Keratinocyte (primary cell): ENCODE results near the gene GTF3C4. TPM values are rescaled to one million over a fixed set of nuclear protein-coding genes. Genes with fewer than 3 reads are reported as not detected.

Experiments
- DNase-seq: peaks from one replicate; pipeline ENCODE4 v3.0.0-alpha.2; 2011; ENCODE audit warnings: low read depth, missing footprints, low spot score
- FAIRE-seq: peaks from 2 replicates; lab custom pipeline; 2011; peaks lifted over from hg19 to GRCh38; lab: Jason Lieb, UNC
- H2AFZ ChIP-seq: 2 replicates; pipeline ENCODE4 v1.6.0; 2012; ENCODE audit warnings: low read length, control low read depth, inconsistent platforms; ENCODE audit not compliant: control insufficient read depth
- H3K27ac ChIP-seq: 2 replicates; pipeline ENCODE4 v1.5.1; 2011; ENCODE audit warnings: low read length; ENCODE audit not compliant: control insufficient read depth, insufficient read depth
- H3K27me3 ChIP-seq: 3 replicates; pipeline ENCODE4 v1.6.0; 2011; ENCODE audit warnings: low read length; ENCODE audit not compliant: control insufficient read depth, insufficient read depth; ENCODE audit errors: extremely low read depth
- H3K36me3 ChIP-seq, 2 experiments: 2 replicates in 1 of 2; 3 replicates in 1 of 2; pipeline ENCODE4 v1.5.1; 2011; ENCODE audit warnings: low read length in 2 of 2, mild to moderate bottlenecking in 1 of 2; ENCODE audit not compliant: control insufficient read depth in 2 of 2, insufficient read depth in 2 of 2; ENCODE audit errors: extremely low read depth in 1 of 2
- H3K4me1 ChIP-seq: 3 replicates; pipeline ENCODE4 v1.5.1; 2011; ENCODE audit warnings: low read length; ENCODE audit not compliant: control insufficient read depth, insufficient read depth; ENCODE audit errors: extremely low read depth
- H3K4me2 ChIP-seq: 3 replicates; pipeline ENCODE4 v1.6.0; 2011; ENCODE audit warnings: low read depth, low read length; ENCODE audit not compliant: control insufficient read depth, insufficient read depth; ENCODE audit errors: extremely low read depth
- H3K4me3 ChIP-seq, 3 experiments: fragments of 200-600 bp in 1 of 3; sonication (generic) in 1 of 3; 2 replicates in 2 of 3; 3 replicates in 1 of 3; pipeline ENCODE4 v1.5.1; 2011 to 2016; ENCODE audit warnings: low read length in 3 of 3, mild to moderate bottlenecking in 3 of 3, control low read depth in 2 of 3, inconsistent platforms in 1 of 3, low read depth in 1 of 3, mixed read lengths in 1 of 3, mixed run types in 1 of 3, moderate library complexity in 1 of 3; ENCODE audit not compliant: control insufficient read depth in 2 of 3, insufficient read depth in 2 of 3; ENCODE audit errors: extremely low read depth in 1 of 3
- H3K79me2 ChIP-seq: 2 replicates; pipeline ENCODE4 v1.6.0; 2012; ENCODE audit warnings: low read length; ENCODE audit not compliant: control insufficient read depth, insufficient read depth
- H3K9ac ChIP-seq: 3 replicates; pipeline ENCODE4 v1.6.0; 2011; ENCODE audit warnings: low read length; ENCODE audit not compliant: control insufficient read depth, insufficient read depth; ENCODE audit errors: extremely low read depth
- H3K9me1 ChIP-seq: 3 replicates; pipeline ENCODE4 v1.6.0; 2011; ENCODE audit warnings: low read length; ENCODE audit not compliant: control insufficient read depth, insufficient read depth; ENCODE audit errors: extremely low read depth
- H3K9me3 ChIP-seq: 2 replicates; pipeline ENCODE4 v1.5.1; 2012; ENCODE audit warnings: low read depth, low read length; ENCODE audit not compliant: control insufficient read depth
- H4K20me1 ChIP-seq: 3 replicates; pipeline ENCODE4 v1.6.0; 2011; ENCODE audit warnings: low read length; ENCODE audit not compliant: control insufficient read depth, insufficient read depth; ENCODE audit errors: extremely low read depth
- EZH2 ChIP-seq: IDR thresholded peaks from one replicate; pipeline ENCODE4 v1.6.1; 2012; ENCODE audit warnings: inconsistent platforms, mild to moderate bottlenecking, low read length, moderate library complexity
- dilution Hi-C: fragments of 300-500 bp; cut with MboI; formaldehyde crosslinking; loops from one replicate; pipeline ENCODE4 v1.7.0; 2020; ENCODE audit warnings: low sequenced_read_pairs; ENCODE audit not compliant: extremely low pct_ligation_motif_present
- polyA plus RNA-seq, 5 experiments: library from polyadenylated mRNA; depleted of rRNA in 3 of 5; stranded (reverse) in 3 of 5; stranded (forward) in 1 of 5; unstranded in 1 of 5; fragments of >200 nt; gene quantifications; 1 replicate in 1 of 5; 2 replicates in 3 of 5; 3 replicates in 1 of 5; pipeline versions ENCODE4 v1.2.1 to v1.2.3, GENCODE V29; 2011 to 2012; ENCODE audit warnings: missing spikeins in 2 of 5, low read depth in 1 of 5, low replicate concordance in 1 of 5
- TF ChIP-seq, protein P1 (sequence below), 3 experiments: IDR thresholded peaks in 1 of 3; conservative IDR thresholded peaks in 1 of 3; optimal IDR thresholded peaks in 1 of 3; 2 replicates in 2 of 3; 3 replicates in 1 of 3; pipeline versions ENCODE3 to v1.5.1; 2011; ENCODE audit warnings: low read length in 3 of 3, mild to moderate bottlenecking in 3 of 3, moderate library complexity in 2 of 3, control low read depth in 1 of 3, inconsistent platforms in 1 of 3; ENCODE audit not compliant: insufficient read depth in 2 of 3; ENCODE audit errors: extremely low read depth in 1 of 3

Gene GTF3C4
- polyA plus RNA-seq, 1 donor (not counting 4 experiments of a cell fraction or from before 2014, with no cell fraction given): 7.7 TPM

DNA sequence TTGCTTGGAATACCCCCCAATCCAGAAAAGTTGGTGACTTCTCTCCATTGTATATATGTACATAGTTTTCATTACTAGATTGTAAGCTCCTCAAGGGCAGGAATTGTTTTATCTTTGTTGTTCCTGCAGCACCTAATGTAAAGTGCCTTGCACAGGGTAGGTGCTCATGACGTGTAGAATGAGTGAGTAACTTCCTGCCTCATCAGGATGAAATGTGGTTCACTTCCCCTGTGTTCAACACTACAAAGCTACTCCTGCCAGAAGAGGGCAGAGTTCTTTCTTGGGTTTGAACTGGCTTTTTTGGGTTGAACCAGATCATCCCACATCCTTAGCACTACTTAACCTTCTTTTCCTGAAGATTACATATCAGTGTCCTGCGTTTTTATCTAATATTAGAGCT is 23.9 kb downstream of the GTF3C4 start:
- no peak for TF ChIP-seq EZH2
- TF ChIP-seq, protein P1, sequence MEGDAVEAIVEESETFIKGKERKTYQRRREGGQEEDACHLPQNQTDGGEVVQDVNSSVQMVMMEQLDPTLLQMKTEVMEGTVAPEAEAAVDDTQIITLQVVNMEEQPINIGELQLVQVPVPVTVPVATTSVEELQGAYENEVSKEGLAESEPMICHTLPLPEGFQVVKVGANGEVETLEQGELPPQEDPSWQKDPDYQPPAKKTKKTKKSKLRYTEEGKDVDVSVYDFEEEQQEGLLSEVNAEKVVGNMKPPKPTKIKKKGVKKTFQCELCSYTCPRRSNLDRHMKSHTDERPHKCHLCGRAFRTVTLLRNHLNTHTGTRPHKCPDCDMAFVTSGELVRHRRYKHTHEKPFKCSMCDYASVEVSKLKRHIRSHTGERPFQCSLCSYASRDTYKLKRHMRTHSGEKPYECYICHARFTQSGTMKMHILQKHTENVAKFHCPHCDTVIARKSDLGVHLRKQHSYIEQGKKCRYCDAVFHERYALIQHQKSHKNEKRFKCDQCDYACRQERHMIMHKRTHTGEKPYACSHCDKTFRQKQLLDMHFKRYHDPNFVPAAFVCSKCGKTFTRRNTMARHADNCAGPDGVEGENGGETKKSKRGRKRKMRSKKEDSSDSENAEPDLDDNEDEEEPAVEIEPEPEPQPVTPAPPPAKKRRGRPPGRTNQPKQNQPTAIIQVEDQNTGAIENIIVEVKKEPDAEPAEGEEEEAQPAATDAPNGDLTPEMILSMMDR (optimal IDR thresholded peaks at IDR 0.05 in 1 of 3, IDR thresholded peaks at IDR 0.05 in 1 of 3, conservative IDR thresholded peaks at IDR 0.05 in 1 of 3; ENCODE audit: extremely low read depth in 1 of 3, insufficient read depth in 2 of 3, low read length in 3 of 3): peak; percentile 27 to 48 (median 29)
- H2AFZ ChIP-seq: no peak overlapping the region
- no peak overlapping the region for H3K9ac ChIP-seq
- dilution Hi-C loops: no loop called here
- no peak overlapping the region for H3K4me3 ChIP-seq
- no peaks in the 10 kb centered on the region for H3K4me1 ChIP-seq
- no peaks in the 10 kb centered on the region for H3K9me1 ChIP-seq
- no peaks in the 10 kb centered on the region for H3K27me3 ChIP-seq
- FAIRE-seq (peak; percentile 72), DNase-seq (no peak)
- no peaks in the 10 kb centered on the region for H4K20me1 ChIP-seq
- H3K36me3 ChIP-seq: peaks cover 4 to 12% of the 10 kb centered on the region in 2 experiments
- H3K9me3 ChIP-seq: no peaks in the 10 kb centered on the region
- no peak overlapping the region for H3K4me2 ChIP-seq
- no peaks in the 10 kb centered on the region for H3K79me2 ChIP-seq
- no peak overlapping the region for H3K27ac ChIP-seq

DNA sequence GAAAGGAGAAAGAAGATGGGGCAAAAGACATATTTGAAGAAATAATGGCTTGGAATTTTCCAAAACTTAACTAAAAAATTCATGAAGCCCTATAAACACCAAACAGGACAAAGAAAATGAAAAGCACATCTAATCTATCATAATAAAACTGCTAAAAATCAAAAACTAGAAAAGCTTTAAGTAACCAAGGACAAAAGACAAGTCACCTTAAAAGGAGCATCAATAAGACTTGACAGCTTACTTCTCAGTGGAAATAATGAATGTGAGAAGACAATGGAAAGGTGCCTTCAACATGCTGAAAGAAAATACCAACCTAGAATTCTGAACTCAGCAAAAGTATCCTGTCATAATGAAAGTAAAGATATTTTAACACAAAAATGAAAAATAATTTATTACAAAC is 27.0 kb downstream of the GTF3C4 start:
- TF ChIP-seq, protein P1 (optimal IDR thresholded peaks at IDR 0.05 in 1 of 3, IDR thresholded peaks at IDR 0.05 in 1 of 3, conservative IDR thresholded peaks at IDR 0.05 in 1 of 3; ENCODE audit: extremely low read depth in 1 of 3, insufficient read depth in 2 of 3, low read length in 3 of 3): no peak
- TF ChIP-seq EZH2: no peak
- H4K20me1 ChIP-seq: no peaks in the 10 kb centered on the region
- no peaks in the 10 kb centered on the region for H3K27me3 ChIP-seq
- H3K4me3 ChIP-seq: no peak overlapping the region
- no peak overlapping the region for H3K4me2 ChIP-seq
- H2AFZ ChIP-seq: no peak overlapping the region
- H3K4me1 ChIP-seq: no peaks in the 10 kb centered on the region
- H3K9me1 ChIP-seq: no peaks in the 10 kb centered on the region
- dilution Hi-C loops: no loop called here
- DNase-seq: no peak
- no peak overlapping the region for H3K9ac ChIP-seq
- H3K9me3 ChIP-seq: no peaks in the 10 kb centered on the region
- no peak overlapping the region for H3K27ac ChIP-seq
- H3K79me2 ChIP-seq: no peaks in the 10 kb centered on the region
- FAIRE-seq: no peak
- H3K36me3 ChIP-seq: no peaks in the 10 kb centered on the region
